ENCODE data around the gene ANKS4B.

DNA sequence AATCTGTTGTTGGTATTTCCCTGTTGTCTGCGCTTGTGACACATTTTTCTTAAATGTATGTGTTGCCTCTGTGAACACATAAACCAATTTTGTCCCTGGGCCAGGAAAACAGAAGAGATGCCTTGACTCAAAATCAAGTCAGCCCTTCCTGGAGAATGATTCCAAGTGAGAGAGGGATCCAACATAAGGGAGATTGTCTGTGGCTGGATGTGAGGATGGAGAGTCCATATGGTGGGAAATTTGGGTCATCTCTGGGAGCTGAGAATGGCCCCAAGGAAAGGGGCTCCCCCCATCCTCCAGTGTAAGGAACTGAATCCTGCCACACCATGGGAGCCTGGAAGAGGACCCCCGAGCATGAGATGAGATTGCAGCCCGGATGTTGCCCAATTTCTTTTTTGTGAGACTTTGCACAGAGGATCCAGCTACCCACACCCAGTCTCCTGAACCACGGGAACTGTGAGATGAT, 31.1 kb downstream of the ANKS4B start:
- no peak for TF ChIP-seq PAX5 (IDR thresholded peaks at IDR 0.05; ENCODE audit: insufficient read depth, low read length, severe bottlenecking)
- no peak for TF ChIP-seq POLR2AphosphoS5 (IDR thresholded peaks at IDR 0.05; ENCODE audit: low read depth, low read length)

Data from GM12891 (cell line).